22Rv1 (cell line): ENCODE results near the gene ARID4A.
"Not testable (repeated sequence)": the region's sequence is repeated elsewhere in the genome, so short reads cannot be mapped to it uniquely, and the experiment has no call there.

Source experiments
- CTCF ChIP-seq: fragments of 450-650 bp; IDR thresholded peaks from 2 replicates; pipeline ENCODE4 v1.5.1; 2017; ENCODE audit warnings: mild to moderate bottlenecking
- ZFX ChIP-seq: fragments of 450-650 bp; IDR thresholded peaks from 2 replicates; pipeline ENCODE4 v1.6.1; 2017; ENCODE audit warnings: antibody characterized with exemption, borderline replicate concordance

- not testable (repeated sequence) for TF ChIP-seq CTCF, ZFX
Measured at GRCh38 chr14:58416934-58417333, 118.6 kb downstream of the ARID4A start.
